GM21737 (cell line): ENCODE results near the gene SLC1A4.
"Not testable (repeated sequence)": the region's sequence is repeated elsewhere in the genome, so short reads cannot be mapped to it uniquely, and the experiment has no call there.

Experiments
- ATAC-seq: cut with Tn5 transposase; IDR thresholded peaks from one replicate; pipeline ENCODE4 v1.9.1; 2021; ENCODE audit warnings: mild to moderate bottlenecking, moderate library complexity; ENCODE audit not compliant: unreplicated experiment

Gene SLC1A4

DNA sequence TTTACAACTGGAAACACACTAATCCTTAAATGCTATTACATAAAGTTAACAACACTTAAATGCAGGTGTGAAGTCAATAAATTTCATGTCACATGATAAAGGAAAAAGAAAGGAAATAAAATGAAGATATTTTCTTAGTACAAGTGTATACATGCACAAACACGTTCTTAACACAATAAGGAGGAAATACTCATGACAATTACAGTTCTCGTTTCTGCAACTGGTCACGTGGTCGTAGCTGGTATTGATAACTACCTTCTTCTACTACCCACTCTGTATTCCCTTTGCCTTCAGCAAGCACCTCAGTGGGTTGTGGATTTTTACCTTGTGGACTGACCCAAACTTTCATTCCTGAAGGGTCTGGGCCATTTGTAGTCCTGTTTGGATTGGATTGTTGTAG, 26.1 kb upstream of the SLC1A4 start:
- not testable (repeated sequence) for ATAC-seq

GRCh38 chr2:64963719-64964118, 25.5 kb upstream of the SLC1A4 start:
- ATAC-seq: no peak

GRCh38 chr2:64966017-64966416, 23.2 kb upstream of the SLC1A4 start:
- ATAC-seq: no peak

- no peak for ATAC-seq
These were observed 22.4 kb upstream of the SLC1A4 start for GRCh38 chr2:64966839-64967238.

GRCh38 chr2:64967601-64968000, 21.6 kb upstream of the SLC1A4 start:
- no peak for ATAC-seq

DNA sequence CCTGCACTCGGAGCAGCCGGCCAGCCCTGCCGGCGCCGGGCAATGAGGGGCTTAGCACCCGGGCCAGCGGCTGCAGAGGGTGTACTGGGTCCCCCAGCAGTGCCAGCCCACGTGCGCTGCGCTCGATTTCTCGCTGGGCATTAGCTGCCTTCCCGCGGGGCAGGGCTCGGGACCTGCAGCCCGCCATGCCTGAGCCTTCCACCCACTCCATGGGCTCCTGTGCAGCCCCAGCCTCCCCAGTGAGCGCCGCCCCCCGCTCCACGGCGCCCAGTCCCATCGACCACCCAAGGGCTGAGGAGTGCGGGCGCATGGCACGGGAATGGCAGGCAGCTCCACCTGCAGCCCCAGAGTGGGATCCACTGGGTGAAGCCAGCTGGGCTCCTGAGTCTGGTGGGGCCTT, 20.1 kb upstream of the SLC1A4 start:
- ATAC-seq: not testable (repeated sequence)

GRCh38 chr2:64970495-64970894, 18.7 kb upstream of the SLC1A4 start:
- ATAC-seq: no peak

GRCh38 chr2:64972426-64972825, 16.8 kb upstream of the SLC1A4 start:
- ATAC-seq: no peak

GRCh38 chr2:64972876-64973275, 16.3 kb upstream of the SLC1A4 start:
- ATAC-seq: no peak

DNA sequence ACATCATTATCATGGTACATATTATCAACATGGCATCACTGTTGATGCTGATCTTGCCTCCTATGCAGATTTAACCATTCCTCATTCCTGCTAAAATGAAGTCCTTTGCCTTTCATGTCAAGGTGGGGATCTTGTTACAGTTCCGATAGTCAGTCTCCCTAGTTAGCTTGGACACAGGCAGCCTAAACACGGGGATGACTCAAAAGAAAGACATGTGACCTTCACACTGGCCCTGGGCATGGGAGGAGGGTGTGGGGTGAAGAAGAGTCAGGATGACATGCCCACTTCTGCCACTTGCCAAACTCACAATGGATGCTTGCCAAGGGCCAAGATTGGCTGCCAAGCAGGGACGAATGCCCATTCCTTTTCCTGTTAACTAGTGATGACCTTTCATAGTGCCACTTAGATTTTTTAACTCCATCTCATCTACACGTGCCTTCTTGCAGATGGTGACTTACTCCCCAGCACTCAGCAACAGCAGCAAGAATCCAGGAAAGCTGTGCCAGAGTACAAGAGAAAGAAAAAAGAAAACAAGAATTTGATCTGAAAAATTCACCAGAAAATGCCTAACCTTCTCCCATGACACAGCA, 13.9 kb upstream of the SLC1A4 start:
- ATAC-seq: no peak

GRCh38 chr2:64976276-64976675, 12.9 kb upstream of the SLC1A4 start:
- no peak for ATAC-seq

- ATAC-seq: no peak
These were observed 10.5 kb upstream of the SLC1A4 start for GRCh38 chr2:64978514-64979268.

- ATAC-seq: no peak
These were observed 9.5 kb upstream of the SLC1A4 start for GRCh38 chr2:64979744-64980143.

GRCh38 chr2:64980183-64980582, 9.0 kb upstream of the SLC1A4 start:
- no peak for ATAC-seq

GRCh38 chr2:64982311-64982857, 6.8 kb upstream of the SLC1A4 start:
- peak; percentile 39 for ATAC-seq

DNA sequence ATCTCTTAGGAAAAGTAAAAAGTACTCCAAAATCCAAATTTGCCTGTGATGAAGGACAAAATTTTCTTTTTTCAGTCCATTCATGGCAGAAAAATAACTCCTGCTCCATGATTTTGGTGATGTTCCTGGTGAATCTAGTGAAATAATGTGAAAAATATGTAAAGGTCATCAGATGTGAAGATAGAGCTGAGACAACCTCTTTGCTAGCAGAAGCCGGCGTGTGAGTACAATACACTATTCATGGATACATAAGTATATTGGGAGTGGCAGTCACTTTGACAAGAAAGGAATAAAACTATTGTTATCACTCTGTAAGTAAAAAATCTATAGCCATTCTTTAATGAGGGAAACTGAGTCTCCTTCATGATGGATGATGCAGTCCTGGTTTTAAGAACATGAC, 6.3 kb upstream of the SLC1A4 start:
- no peak for ATAC-seq

- ATAC-seq: no peak
These were observed 3.8 kb upstream of the SLC1A4 start for GRCh38 chr2:64985447-64985846.

- ATAC-seq: no peak
These were observed 1.9 kb upstream of the SLC1A4 start for GRCh38 chr2:64987001-64987955.

- ATAC-seq: no peak
These were observed 1.2 kb upstream of the SLC1A4 start for GRCh38 chr2:64987956-64988419.

GRCh38 chr2:64988420-64989125, 626 bp upstream of the SLC1A4 start:
- peak; percentile 34 for ATAC-seq
